Measurements from ENCODE around the gene F10. TPM values are rescaled to one million over a fixed set of nuclear protein-coding genes. Genes with fewer than 3 reads are reported as not detected.

F10 gene
- total and polyA plus RNA-seq, 2 of the 13 experiments (the other 11 are each of a cell fraction or from before 2014, with no cell fraction given) = 58.4 to 237 TPM

- no peaks in the 10 kb centered on the region for H4K20me1 ChIP-seq (ENCODE audit: insufficient read depth, low read length)
- H3K27me3 ChIP-seq (ENCODE audit: control insufficient read depth in 1 of 2, insufficient read depth in 2 of 2, low read length in 2 of 2) = no peaks in the 10 kb centered on the region
- no peak overlapping the region for H2AFZ ChIP-seq (ENCODE audit: low read length)
- no TSS peak for BruUV-seq (replicated peaks)
- no peak overlapping the region for H3K9ac ChIP-seq (ENCODE audit: insufficient read depth, low read depth, low read length)
- ATAC-seq = no peak
- no peak overlapping the region for H3K4me3 ChIP-seq (replicated peaks in 1 of 3; ENCODE audit: insufficient read depth in 1 of 3, low read depth in 2 of 3, low read length in 3 of 3)
- no peak overlapping the region for H3K4me2 ChIP-seq (ENCODE audit: low read depth, low read length)
- ChIA-PET POLR2A (no interaction called here), CTCF (ENCODE audit: low intra/inter-chr PET ratio, low total read pairs) (no interaction called here)
- FAIRE-seq = no peak
- TF ChIP-seq ZNF530 (CRISPR knock-in tag; IDR thresholded peaks at IDR 0.05; ENCODE audit: low read depth) (no peak), ZNF367 (CRISPR knock-in tag; IDR thresholded peaks at IDR 0.05; ENCODE audit: borderline replicate concordance) (no peak), TMF1 (CRISPR knock-in tag; IDR thresholded peaks at IDR 0.05; ENCODE audit: low read depth) (no peak), ARID4A (CRISPR knock-in tag; IDR thresholded peaks at IDR 0.05; ENCODE audit: borderline replicate concordance) (no peak), NR1H2 (CRISPR knock-in tag; IDR thresholded peaks at IDR 0.05; ENCODE audit: borderline replicate concordance, low read depth) (no peak), HOXA5 (CRISPR knock-in tag; IDR thresholded peaks at IDR 0.05) (no peak), CENPX (CRISPR knock-in tag; IDR thresholded peaks at IDR 0.05) (no peak), ZNF281 (CRISPR knock-in tag; IDR thresholded peaks at IDR 0.05; ENCODE audit: borderline replicate concordance) (no peak), MTF1 (CRISPR knock-in tag; IDR thresholded peaks at IDR 0.05) (no peak)
- TF ChIP-seq, protein P1, sequence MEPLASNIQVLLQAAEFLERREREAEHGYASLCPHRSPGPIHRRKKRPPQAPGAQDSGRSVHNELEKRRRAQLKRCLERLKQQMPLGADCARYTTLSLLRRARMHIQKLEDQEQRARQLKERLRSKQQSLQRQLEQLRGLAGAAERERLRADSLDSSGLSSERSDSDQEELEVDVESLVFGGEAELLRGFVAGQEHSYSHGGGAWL (CRISPR knock-in tag; IDR thresholded peaks at IDR 0.05) = no peak
- H3K9me3 ChIP-seq (ENCODE audit: low read length) = no peaks in the 10 kb centered on the region
- peaks cover 16% of the 10 kb centered on the region for H3K4me1 ChIP-seq (ENCODE audit: insufficient read depth, low read length)
- WGBS (ENCODE audit: low lambda C conversion rate) = 96% methylated on average over 3 of the region's 3 CpGs
- DNase-seq (ENCODE audit: low spot score) = no peak
- in situ Hi-C loops (cut with HindIII; ENCODE audit: extremely low pct_ligation_motif_present, low pct_unique_long_range_greater_than_20kb) = no loop called here
- H3K79me2 ChIP-seq (ENCODE audit: insufficient read depth, low read length) = no peaks in the 10 kb centered on the region
- H3K36me3 ChIP-seq (replicated peaks in 1 of 2; ENCODE audit: control insufficient read depth in 1 of 2, insufficient read depth in 2 of 2, low read length in 2 of 2) = peaks cover 28 to 79% of the 10 kb centered on the region in 2 experiments
- intact Hi-C loops (cut with micrococcal nuclease; ENCODE audit: unreplicated experiment) = no loop called here
- no peak overlapping the region for H3K27ac ChIP-seq (ENCODE audit: extremely low read length, insufficient read depth, low read length)
Observed at GRCh38 chr13:113178896-113179167, 56.2 kb downstream of the F10 start.
